Stimulated activated CD4-positive, alpha-beta T cell treated with anti-CD3 and anti-CD28 coated beads, Interleukin-4, amount 100 ng/mL, for 24 hours (primary cell): Measurements from ENCODE around the gene MRPL33.

Experiments used
- DNase-seq: peaks from one replicate; pipeline ENCODE4 v3.0.0-alpha.2; 2020

MRPL33 gene

DNA sequence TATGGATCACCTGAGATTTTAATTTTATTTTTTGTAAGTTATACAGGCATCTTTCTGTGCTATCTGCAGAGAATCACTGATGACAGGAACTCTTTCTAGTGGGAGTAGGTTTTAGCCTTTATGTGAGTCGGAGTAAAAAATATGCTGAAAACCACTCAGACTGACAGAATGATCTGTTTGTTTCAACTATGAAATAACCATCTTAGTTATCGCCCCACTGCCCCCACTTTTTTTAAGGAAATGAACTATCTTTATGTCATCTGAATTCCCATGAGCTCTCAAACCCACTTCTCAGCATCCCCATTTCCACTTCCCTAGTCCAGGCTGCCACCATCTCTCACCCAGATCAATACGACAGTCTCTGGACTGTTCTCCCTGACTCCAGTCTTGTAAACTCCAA is 38.9 kb downstream of the MRPL33 start:
- no peak for DNase-seq

- no peak for DNase-seq
Observed at GRCh38 chr2:27811768-27812167, 40.2 kb downstream of the MRPL33 start.

DNA sequence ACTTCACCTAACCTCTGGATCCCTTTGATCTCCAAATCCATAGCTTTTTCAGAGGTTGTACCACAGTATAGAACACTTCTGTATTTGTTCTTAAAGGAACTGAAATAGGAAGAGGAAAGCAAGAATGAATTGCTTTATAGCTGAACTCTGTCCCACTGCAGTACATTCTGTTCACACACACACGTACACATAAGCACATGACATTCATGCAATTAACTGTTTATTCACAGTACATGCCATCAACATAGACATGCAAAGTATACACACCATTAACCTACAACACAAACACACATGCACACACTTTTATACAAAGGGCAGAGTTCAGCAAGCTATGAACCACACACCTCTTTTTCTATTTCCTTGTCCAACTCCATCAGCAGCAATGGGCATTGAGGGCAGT is 43.2 kb downstream of the MRPL33 start:
- DNase-seq, result no peak

DNA sequence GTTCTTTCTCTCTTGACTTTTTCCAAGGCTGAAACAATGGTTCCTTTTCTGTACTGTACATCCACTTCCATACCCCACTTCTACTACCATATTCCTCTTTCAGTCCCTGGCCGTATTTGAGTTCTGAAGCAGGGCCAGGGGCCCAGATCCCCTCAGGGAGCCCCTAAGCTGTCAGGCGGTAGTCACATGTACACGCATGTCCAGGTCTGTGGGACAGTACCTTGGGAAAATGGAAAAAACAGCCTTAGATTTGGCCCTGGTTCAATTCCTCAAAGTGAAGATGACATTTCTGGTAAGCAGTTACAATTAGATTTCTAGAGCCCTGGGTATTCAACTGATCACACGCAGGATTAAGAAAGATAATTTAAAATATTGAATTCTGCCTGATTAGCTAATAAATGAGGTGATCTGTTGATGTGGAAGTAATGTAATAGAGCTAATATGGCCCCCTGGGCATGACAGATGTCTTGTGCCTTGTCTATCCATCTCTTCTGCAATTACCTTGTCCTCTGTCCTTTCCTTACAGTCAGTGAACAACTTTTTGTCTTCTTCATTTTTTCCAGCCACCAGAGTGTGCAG is 44.4 kb downstream of the MRPL33 start:
- no peak for DNase-seq

DNA sequence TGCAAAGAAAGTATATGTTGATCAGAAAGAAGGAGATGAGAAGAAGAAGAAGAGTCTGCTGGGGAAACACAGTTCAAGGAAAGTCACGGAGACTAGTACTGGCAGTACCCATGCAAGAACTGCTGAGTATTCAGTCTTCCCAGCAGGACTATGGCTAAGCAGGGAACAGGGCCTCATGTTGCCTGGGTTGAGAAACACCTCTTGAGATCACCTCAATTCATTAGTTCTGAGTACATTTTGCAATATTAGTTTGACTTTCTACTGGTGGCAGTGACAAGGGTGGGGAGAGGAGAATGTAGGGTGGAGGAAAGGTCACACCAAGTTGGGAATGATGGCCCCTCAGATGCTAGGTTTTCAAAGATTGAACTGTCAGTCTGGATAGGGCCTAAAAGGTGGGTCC is 50.5 kb downstream of the MRPL33 start:
- no peak for DNase-seq

DNA sequence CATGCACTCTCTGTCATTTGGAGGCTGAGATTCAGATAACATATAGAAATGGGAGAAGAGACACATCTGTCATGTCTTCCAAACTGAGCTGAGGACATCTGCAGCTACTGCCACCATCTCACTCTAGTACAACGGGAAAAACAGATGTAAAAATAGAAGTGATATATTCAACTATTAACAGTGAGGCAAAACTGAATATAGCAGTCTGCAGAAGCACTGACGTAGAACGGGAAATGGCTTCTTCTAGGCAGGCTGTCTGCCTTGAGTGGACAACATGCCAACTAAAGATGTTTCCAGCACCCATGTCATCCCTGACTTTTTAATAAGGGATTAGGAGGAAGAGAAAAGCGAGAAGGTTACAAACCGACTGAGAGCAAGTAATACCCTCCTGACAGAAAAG is 51.6 kb downstream of the MRPL33 start:
- no peak for DNase-seq

- no peak for DNase-seq
Observed at GRCh38 chr2:27823569-27823968, 52.0 kb downstream of the MRPL33 start.

DNA sequence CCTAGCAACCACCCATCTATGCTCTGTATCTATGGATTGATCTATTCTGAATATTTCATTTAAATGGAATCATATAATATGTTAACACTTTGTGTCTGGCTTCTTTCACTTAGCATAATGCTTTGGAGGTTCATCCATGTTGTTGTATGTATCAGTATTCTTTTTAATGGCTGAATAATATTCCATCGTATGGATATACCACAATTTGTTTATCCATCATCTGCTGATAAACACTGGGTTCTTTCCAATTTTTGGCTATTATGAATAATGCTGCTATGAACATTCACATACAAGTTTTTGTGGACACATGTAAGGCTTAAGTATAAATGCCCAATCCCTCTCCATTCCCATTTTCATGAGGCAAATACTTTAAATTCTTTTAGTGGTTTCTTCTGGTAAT is 52.9 kb downstream of the MRPL33 start:
- DNase-seq, result no peak

- no peak for DNase-seq
Observed at GRCh38 chr2:27828305-27828704, 56.8 kb downstream of the MRPL33 start.
